Gastroesophageal sphincter (tissue), 4 donors: ENCODE measurements around the gene TNC. TPM values are rescaled to one million over a fixed set of nuclear protein-coding genes. Genes with fewer than 3 reads are reported as not detected.

Experiments used
- ATAC-seq: fragments of 150-250 bp; one replicate; pipeline ENCODE4 v1.9.1; 2016; ENCODE audit warnings: mild to moderate bottlenecking, moderate library complexity
- H3K27ac ChIP-seq, 4 donors: fragments of 200-600 bp; sonication (generic) in 3 of 4; 1 replicate in 3 of 4; 2 replicates in 1 of 4; pipeline ENCODE4 v1.5.1; 2016 to 2019
- H3K27me3 ChIP-seq: fragments of 200-600 bp; sonication (generic); one replicate; pipeline ENCODE4 v1.5.1; 2019
- H3K36me3 ChIP-seq, 2 donors: fragments of 200-600 bp; sonication (generic); one replicate each; pipeline ENCODE4 v1.5.1; 2019; ENCODE audit warnings: control low read depth in 1 of 2
- H3K4me1 ChIP-seq, 3 donors: fragments of 200-600 bp; sonication (generic); 1 replicate in 2 of 3; 2 replicates in 1 of 3; pipeline ENCODE4 v1.5.1; 2016 to 2019; ENCODE audit warnings: control low read depth in 2 of 3
- H3K4me3 ChIP-seq, 2 donors: fragments of 200-600 bp; sonication (generic); one replicate each; pipeline ENCODE4 v1.5.1; 2019; ENCODE audit warnings: mild to moderate bottlenecking in 1 of 2, moderate library complexity in 1 of 2
- H3K9me3 ChIP-seq, 3 donors: fragments of 200-600 bp; sonication (generic); one replicate each; pipeline ENCODE4 v1.5.1; 2017 to 2019; ENCODE audit warnings: control low read depth in 2 of 3
- EP300 ChIP-seq: sonication (generic); formaldehyde crosslinking; IDR thresholded peaks from one replicate; pipeline ENCODE4 v1.6.1; 2017; ENCODE audit warnings: antibody characterized with exemption, mild to moderate bottlenecking
- POLR2A ChIP-seq, 2 donors: fragments of 450-650 bp; IDR thresholded peaks; one replicate each; pipeline ENCODE4 v1.6.1; 2017; ENCODE audit warnings: antibody characterized with exemption in 2 of 2, mild to moderate bottlenecking in 2 of 2, moderate library complexity in 1 of 2
- POLR2AphosphoS5 ChIP-seq: sonication (generic); formaldehyde crosslinking; IDR thresholded peaks from one replicate; pipeline ENCODE4 v1.6.1; 2017; ENCODE audit warnings: antibody characterized with exemption
- WGBS, 2 donors: methylation state at CpG; one replicate each; pipeline ENCODE4 v1.1.5; 2018; ENCODE audit warnings: low coverage in 1 of 2; 5-methylcytosine and 5-hydroxymethylcytosine counted together
- total RNA-seq, 4 donors: library from RNA; depleted of rRNA; stranded (reverse); fragments of >200 nt; gene quantifications; one replicate each; pipeline ENCODE4 v1.1.0, GENCODE V29; 2016
- TF ChIP-seq, protein P1 (sequence below), 4 experiments: fragments of 200-600 bp in 2 of 4; fragments of 450-650 bp in 2 of 4; sonication (generic) in 1 of 4; IDR thresholded peaks; one replicate each; pipeline ENCODE4 v1.5.1; 2017 to 2019; ENCODE audit warnings: antibody characterized with exemption in 4 of 4, mild to moderate bottlenecking in 2 of 4, moderate library complexity in 2 of 4

Gene TNC
- total RNA-seq, 4 donors from 2014 or later, result 194 to 799 (median 466) TPM

DNA sequence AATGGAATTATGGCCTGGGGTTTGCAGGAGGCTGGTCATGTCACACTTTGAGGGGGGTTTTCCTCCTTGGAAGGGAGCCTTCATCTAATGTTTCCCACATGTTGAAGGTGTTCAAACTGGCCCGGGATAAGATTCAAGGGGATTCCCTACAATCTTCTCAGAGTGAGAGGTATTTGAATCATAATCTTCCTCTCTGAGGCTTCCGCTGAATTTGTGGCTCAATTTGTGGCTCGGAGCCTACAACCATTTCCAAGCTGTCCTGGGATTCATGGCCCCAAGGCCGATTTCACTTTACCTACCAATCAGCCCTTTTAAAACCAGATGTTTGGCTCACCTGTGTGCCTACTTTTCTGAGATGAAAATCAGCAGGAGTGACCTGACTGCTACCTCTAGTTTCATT, 3.9 kb downstream of the TNC start:
- Histone ChIP-seq H3K36me3 (peaks cover 0 to 23% of the 10 kb centered on the region in 2 donors), H3K4me1 (peaks cover 0 to 52% (median 2%) of the 10 kb centered on the region in 3 donors), H3K4me3 (no peak overlapping the region), H3K9me3 (no peaks in the 10 kb centered on the region), H3K27me3 (no peaks in the 10 kb centered on the region), H3K27ac (peak overlapping the region in 3 of 4 donors; percentile 8 to 93 (median 15))
- ATAC-seq, result no peak
- TF ChIP-seq POLR2A (IDR thresholded peaks at IDR 0.05) (no peak), POLR2AphosphoS5 (no peak), EP300 (no peak)
- TF ChIP-seq, protein P1, sequence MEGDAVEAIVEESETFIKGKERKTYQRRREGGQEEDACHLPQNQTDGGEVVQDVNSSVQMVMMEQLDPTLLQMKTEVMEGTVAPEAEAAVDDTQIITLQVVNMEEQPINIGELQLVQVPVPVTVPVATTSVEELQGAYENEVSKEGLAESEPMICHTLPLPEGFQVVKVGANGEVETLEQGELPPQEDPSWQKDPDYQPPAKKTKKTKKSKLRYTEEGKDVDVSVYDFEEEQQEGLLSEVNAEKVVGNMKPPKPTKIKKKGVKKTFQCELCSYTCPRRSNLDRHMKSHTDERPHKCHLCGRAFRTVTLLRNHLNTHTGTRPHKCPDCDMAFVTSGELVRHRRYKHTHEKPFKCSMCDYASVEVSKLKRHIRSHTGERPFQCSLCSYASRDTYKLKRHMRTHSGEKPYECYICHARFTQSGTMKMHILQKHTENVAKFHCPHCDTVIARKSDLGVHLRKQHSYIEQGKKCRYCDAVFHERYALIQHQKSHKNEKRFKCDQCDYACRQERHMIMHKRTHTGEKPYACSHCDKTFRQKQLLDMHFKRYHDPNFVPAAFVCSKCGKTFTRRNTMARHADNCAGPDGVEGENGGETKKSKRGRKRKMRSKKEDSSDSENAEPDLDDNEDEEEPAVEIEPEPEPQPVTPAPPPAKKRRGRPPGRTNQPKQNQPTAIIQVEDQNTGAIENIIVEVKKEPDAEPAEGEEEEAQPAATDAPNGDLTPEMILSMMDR (IDR thresholded peaks at IDR 0.05), result no peak
- WGBS, 2 donors, result 60 to 77% methylated on average over 1 to 4 of the region's 4 CpGs

DNA sequence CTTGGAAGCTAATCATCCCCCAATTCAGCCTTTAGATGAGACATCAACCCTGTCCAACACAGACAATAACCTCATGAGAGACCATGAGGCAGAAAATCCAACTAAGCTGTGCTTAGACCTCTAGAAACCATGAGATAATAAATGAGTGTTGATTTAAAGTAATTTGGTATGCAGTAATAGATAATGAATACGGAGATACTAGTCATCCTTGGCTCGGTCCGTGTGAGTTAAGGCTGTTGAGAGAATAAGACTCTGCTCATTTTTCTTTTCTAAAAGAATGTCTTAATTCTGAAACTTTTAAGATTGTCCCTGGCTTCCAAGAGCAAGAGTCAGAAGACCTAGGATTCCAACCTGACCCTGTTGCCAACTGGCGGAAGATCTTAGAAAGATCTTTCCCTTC, 6.1 kb downstream of the TNC start:
- TF ChIP-seq, protein P1 (IDR thresholded peaks at IDR 0.05), result no peak
- peaks cover 0 to 41% (median 5%) of the 10 kb centered on the region in 3 donors for H3K4me1 ChIP-seq
- H3K4me3 ChIP-seq, result no peak overlapping the region
- peaks cover 0 to 23% of the 10 kb centered on the region in 2 donors for H3K36me3 ChIP-seq
- ATAC-seq, result no peak
- no peaks in the 10 kb centered on the region for H3K9me3 ChIP-seq
- 62 to 68% methylated on average over 4 of the region's 4 CpGs for WGBS, 2 donors
- no peaks in the 10 kb centered on the region for H3K27me3 ChIP-seq
- no peak overlapping the region for H3K27ac ChIP-seq

DNA sequence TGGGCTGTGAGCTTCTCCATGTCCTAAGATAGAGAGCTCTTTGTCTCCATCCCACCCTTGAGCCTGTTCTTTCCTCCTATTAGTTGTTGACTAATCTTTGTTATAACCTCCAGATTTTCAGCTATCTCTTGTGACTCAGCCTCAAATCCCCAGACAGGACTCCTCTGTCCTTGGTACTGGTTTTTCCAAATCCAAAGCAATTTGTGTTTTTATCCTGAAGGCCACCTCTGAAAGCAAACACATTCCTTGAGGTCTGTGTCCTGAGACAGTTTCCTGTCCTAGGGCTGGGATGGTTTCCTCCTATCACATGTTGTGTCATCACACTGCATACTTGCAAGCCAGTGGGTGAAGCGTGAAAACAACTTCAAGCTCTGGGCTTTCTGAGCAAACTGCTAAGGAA, 8.5 kb downstream of the TNC start:
- Histone ChIP-seq H3K36me3 (peaks cover 0 to 21% of the 10 kb centered on the region in 2 donors), H3K9me3 (no peaks in the 10 kb centered on the region), H3K4me3 (no peak overlapping the region), H3K27me3 (no peaks in the 10 kb centered on the region), H3K27ac (no peak overlapping the region), H3K4me1 (peaks cover 0 to 45% (median 8%) of the 10 kb centered on the region in 3 donors)
- 60 to 88% methylated on average over 1 of the region's 1 CpG for WGBS, 2 donors
- TF ChIP-seq, protein P1 (IDR thresholded peaks at IDR 0.05), result no peak
- TF ChIP-seq EP300, result no peak
- TF ChIP-seq POLR2A (IDR thresholded peaks at IDR 0.05), result no peak
- TF ChIP-seq POLR2AphosphoS5, result no peak
- no peak for ATAC-seq

DNA sequence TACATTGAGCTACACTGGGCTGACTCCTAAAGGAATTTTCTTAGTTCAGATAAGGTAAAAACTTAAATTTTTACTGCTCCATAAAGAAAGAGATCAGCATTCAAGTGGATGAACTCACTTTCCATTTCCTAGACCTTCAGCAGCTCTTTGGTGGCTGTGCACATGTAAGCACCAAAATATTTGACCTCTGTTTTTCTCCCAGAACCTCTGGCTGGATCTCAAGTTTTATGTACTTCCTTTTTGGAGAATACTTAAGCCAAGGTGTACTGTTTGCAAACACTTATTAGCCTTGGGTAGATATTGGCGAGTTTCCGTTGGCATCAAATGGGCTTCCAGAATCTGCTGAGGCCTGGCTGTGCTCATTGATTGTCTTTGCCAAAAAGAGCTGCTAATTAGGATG, 10.3 kb downstream of the TNC start:
- peak overlapping the region in 1 of 4 donors; percentile 59 for H3K27ac ChIP-seq

DNA sequence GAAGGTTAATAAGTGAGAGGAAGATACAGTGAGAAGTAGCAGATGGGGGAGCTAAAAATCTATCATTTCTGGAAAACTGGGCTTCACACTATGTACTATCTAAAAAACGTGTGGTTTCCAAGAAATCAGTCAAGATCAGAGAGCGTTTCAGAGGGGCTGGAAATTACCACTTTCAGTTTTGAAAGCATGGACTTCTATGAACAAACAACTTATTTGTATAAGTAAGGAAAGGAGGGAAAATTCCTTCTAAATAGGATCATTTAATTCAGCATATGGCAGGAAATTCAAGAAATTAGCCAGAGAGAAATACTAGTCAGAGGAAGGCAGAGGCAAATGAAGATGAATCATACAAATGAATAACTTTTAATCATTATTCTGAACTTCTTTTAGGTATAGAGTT, 11.3 kb downstream of the TNC start:
- no peaks in the 10 kb centered on the region for H3K9me3 ChIP-seq
- 20 to 25% methylated on average over 1 to 2 of the region's 2 CpGs for WGBS, 2 donors
- no peaks in the 10 kb centered on the region for H3K36me3 ChIP-seq
- peak overlapping the region; percentile 36 to 63 (median 51) for H3K27ac ChIP-seq
- ATAC-seq, result no peak
- H3K27me3 ChIP-seq, result no peaks in the 10 kb centered on the region
- H3K4me1 ChIP-seq, result peaks cover 0 to 36% (median 8%) of the 10 kb centered on the region in 3 donors
- no peak overlapping the region for H3K4me3 ChIP-seq
- TF ChIP-seq POLR2AphosphoS5, result peak; percentile 23
- TF ChIP-seq EP300, result no peak

More for the DNA sequence above, 10.3 kb downstream of the TNC start:
- 95 to 96% methylated on average over 2 of the region's 2 CpGs for WGBS, 2 donors
- TF ChIP-seq POLR2AphosphoS5 (no peak), EP300 (no peak)
- H3K36me3 ChIP-seq, result peaks cover 0 to 6% of the 10 kb centered on the region in 2 donors
- no peaks in the 10 kb centered on the region for H3K9me3 ChIP-seq
- peaks cover 0 to 45% (median 8%) of the 10 kb centered on the region in 3 donors for H3K4me1 ChIP-seq
- no peak overlapping the region for H3K4me3 ChIP-seq
- H3K27me3 ChIP-seq, result no peaks in the 10 kb centered on the region
- ATAC-seq, result no peak

DNA sequence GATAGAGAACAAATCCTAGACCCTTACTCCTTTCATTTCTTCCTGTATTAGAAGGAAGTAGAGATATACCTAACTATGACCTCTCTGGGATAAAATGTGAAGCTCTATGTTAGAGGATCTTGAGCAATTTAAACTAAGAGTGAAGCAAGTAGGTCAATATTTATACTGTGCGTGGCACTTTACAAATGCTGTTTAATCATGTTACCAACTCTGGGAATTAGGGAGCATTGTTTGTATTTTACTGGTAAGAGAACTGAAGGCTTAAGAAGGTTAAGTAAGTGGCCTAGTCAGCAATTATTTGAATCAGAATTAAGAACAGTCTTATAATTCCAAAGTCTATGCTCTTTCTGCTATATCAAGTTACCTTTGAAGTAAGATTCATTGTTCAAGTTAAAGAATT, 12.0 kb downstream of the TNC start:
- H3K9me3 ChIP-seq, result no peaks in the 10 kb centered on the region
- H3K4me3 ChIP-seq, result no peak overlapping the region
- peak overlapping the region; percentile 36 to 63 (median 51) for H3K27ac ChIP-seq
- TF ChIP-seq EP300 (no peak), POLR2A (IDR thresholded peaks at IDR 0.05) (no peak), POLR2AphosphoS5 (peak; percentile 84)
- no peaks in the 10 kb centered on the region for H3K27me3 ChIP-seq
- H3K4me1 ChIP-seq, result peaks cover 0 to 34% (median 8%) of the 10 kb centered on the region in 3 donors
- no peaks in the 10 kb centered on the region for H3K36me3 ChIP-seq
- peak; percentile 68 for ATAC-seq
- WGBS, 2 donors, result 35 to 43% methylated on average over 1 of the region's 1 CpG
